ENCODE measurements around the gene INSC.

DNA sequence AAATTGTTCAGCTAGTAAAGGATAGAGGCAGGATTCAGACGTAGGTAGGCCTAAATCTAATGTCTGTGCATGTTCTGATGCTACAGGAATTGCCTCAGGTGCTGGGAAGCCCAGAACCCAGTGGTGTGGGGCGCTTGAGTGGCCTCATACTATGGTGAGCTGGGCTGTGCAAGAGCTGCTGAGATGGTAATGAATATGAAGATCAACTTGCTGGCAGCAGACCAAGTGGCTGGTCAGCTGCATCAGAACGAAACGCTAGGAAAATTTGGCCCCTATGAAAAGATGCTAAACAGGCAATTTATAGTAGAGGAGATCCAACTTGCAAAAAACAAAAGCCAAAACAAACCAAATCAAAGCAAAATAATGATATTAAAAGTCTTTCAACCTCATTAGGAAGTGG is 102.7 kb downstream of the INSC start:
- no peak for TF ChIP-seq POLR2AphosphoS5 (IDR thresholded peaks at IDR 0.05; ENCODE audit: low read depth, low read length)
- TF ChIP-seq POLR2A (IDR thresholded peaks at IDR 0.05; ENCODE audit: low read depth, low read length) = no peak
- TF ChIP-seq TAF1 (IDR thresholded peaks at IDR 0.05; ENCODE audit: low read depth, low read length) = no peak
- no peak for TF ChIP-seq POU2F2 (IDR thresholded peaks at IDR 0.05; ENCODE audit: low read depth, low read length)
- no peak for TF ChIP-seq PAX5 (IDR thresholded peaks at IDR 0.05; ENCODE audit: insufficient read depth, low read length, severe bottlenecking)
- TF ChIP-seq SPI1 (IDR thresholded peaks at IDR 0.05; ENCODE audit: low read depth, low read length) = no peak

Measured in GM12891 (cell line).